Neural progenitor cell (in vitro differentiated cells): ENCODE data around the gene HUWE1.

Source experiments
- CTCF ChIP-seq: fragments of 200-600 bp; sonication (generic); IDR thresholded peaks from 2 replicates; pipeline ENCODE4 v1.5.1; 2017; ENCODE audit warnings: antibody characterized with exemption, mild to moderate bottlenecking
- EZH2 ChIP-seq: fragments of 200-600 bp; sonication (generic); IDR thresholded peaks from 2 replicates; pipeline ENCODE4 v1.6.1; 2017; ENCODE audit warnings: antibody characterized with exemption, mild to moderate bottlenecking, moderate library complexity
- EZH2phosphoT487 ChIP-seq: fragments of 200-600 bp; sonication (generic); IDR thresholded peaks from 2 replicates; pipeline ENCODE4 v1.6.1; 2017; ENCODE audit warnings: antibody characterized with exemption

DNA sequence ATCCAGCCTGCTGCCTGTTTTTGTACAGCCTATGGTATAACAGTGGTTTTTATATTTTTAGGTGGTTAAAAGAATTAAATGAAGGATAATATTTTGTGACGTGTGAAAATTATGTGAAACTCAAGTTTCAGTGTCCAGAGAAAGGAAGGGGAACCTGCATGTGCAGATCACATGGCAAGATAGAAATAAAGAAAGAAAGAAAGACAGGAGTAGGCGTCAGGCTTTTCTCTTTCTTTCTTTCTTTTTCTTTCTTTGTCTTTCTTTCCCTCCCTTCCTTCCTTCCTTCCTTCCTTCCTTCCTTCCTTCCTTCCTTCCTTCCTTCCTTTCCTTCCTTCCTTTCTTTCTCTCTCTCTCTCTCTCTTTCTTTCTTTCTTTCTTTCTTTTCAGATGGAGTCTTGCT lies 42.0 kb upstream of the HUWE1 start:
- TF ChIP-seq CTCF (no peak), EZH2 (no peak), EZH2phosphoT487 (no peak)
